CD4-positive, CD25-positive, alpha-beta regulatory T cell (primary cell): ENCODE measurements around the gene MS4A14. TPM values are rescaled to one million over a fixed set of nuclear protein-coding genes. Genes with fewer than 3 reads are reported as not detected.
A peak's percentile ranks its signal among the peaks of the same experiment; 100 is the strongest.
"Not testable (repeated sequence)": the region's sequence is repeated elsewhere in the genome, so short reads cannot be mapped to it uniquely, and the experiment has no call there.

Experiments
- ATAC-seq, 2 donors: fragments of 150-1000 bp; cut with Tn5 transposase; one replicate each; pipeline ENCODE4 v1.10.0; 2021; ENCODE audit warnings: low read depth in 2 of 2, moderate number of reproducible peaks in 2 of 2, moderate library complexity in 1 of 2
- DNase-seq, 3 donors: peaks; one replicate each; pipeline versions ENCODE4 v3.0.0 to v3.0.0-alpha.2; 2012 to 2022; ENCODE audit warnings: mixed read lengths in 1 of 3
- H3K27ac ChIP-seq: one replicate; pipeline ENCODE4 v1.7.0; 2013; ENCODE audit warnings: mild to moderate bottlenecking, low read length; ENCODE audit not compliant: insufficient read depth, poor library complexity, severe bottlenecking
- H3K27me3 ChIP-seq: one replicate; pipeline ENCODE4 v1.7.0; 2013; ENCODE audit warnings: low read length; ENCODE audit not compliant: control insufficient read depth, insufficient read depth
- H3K36me3 ChIP-seq: one replicate; pipeline ENCODE4 v1.7.0; 2013; ENCODE audit warnings: mild to moderate bottlenecking, low read length, moderate library complexity; ENCODE audit not compliant: control insufficient read depth, insufficient read depth
- H3K4me1 ChIP-seq: 2 replicates; pipeline ENCODE4 v1.7.0; 2013; ENCODE audit warnings: mild to moderate bottlenecking, low read length; ENCODE audit not compliant: insufficient read depth, control insufficient read depth, poor library complexity, severe bottlenecking
- H3K4me3 ChIP-seq: one replicate; pipeline ENCODE4 v1.7.0; 2013; ENCODE audit warnings: low read depth, mild to moderate bottlenecking, low read length, moderate library complexity
- H3K9me3 ChIP-seq, 2 experiments: 1 replicate in 1 of 2; 2 replicates in 1 of 2; pipeline ENCODE4 v1.7.0; 2013; ENCODE audit warnings: low read length in 2 of 2, mild to moderate bottlenecking in 1 of 2, moderate library complexity in 1 of 2; ENCODE audit not compliant: control insufficient read depth in 2 of 2
- H3K27ac Mint-ChIP-seq, 3 donors: one replicate each; pipeline ENCODE4 v1.8.0; 2020 to 2022; ENCODE audit warnings: mild to moderate bottlenecking in 3 of 3, mixed read lengths in 3 of 3, moderate library complexity in 2 of 3
- H3K27me3 Mint-ChIP-seq: one replicate; pipeline ENCODE4 v1.8.0; 2022; ENCODE audit warnings: mild to moderate bottlenecking, mixed read lengths
- H3K36me3 Mint-ChIP-seq: one replicate; pipeline ENCODE4 v1.8.0; 2020; ENCODE audit warnings: mixed read lengths
- H3K4me1 Mint-ChIP-seq, 4 donors: one replicate each; pipeline ENCODE4 v1.8.0; 2020 to 2022; ENCODE audit warnings: mixed read lengths in 4 of 4, mild to moderate bottlenecking in 1 of 4
- H3K4me3 Mint-ChIP-seq, 4 donors: one replicate each; pipeline ENCODE4 v1.8.0; 2020 to 2022; ENCODE audit warnings: mild to moderate bottlenecking in 4 of 4, mixed read lengths in 4 of 4, moderate library complexity in 3 of 4
- H3K9me3 Mint-ChIP-seq, 7 donors: one replicate each; pipeline ENCODE4 v1.8.0; 2020 to 2022; ENCODE audit warnings: mixed read lengths in 7 of 7, mild to moderate bottlenecking in 3 of 7, moderate library complexity in 2 of 7
- polyA plus RNA-seq, 4 donors: library from polyadenylated mRNA; unstranded; fragments of 300-500 nt; fragmentation: Illumina TruSeq; gene quantifications; one replicate each; pipeline ENCODE4 v1.2.3, GENCODE V29; 2021
- total RNA-seq: library from RNA; stranded (reverse); gene quantifications from one replicate; pipeline ENCODE4 v1.2.3, GENCODE V29; 2022

MS4A14 gene
- total and polyA plus RNA-seq, 5 donors from 2014 or later: not detected

GRCh38 chr11:60429272-60429671 is 33.0 kb downstream of the MS4A14 start, which contains the start of gene MS4A5:
Gene MS4A5 (plus strand): TSS chr11:60429572. CDS start chr11:60429675, 103 bp downstream.
- Mint-ChIP-seq H3K27ac (no peak within 1 kb of the TSS), H3K9me3 (no peaks in the 10 kb centered on the region), H3K27me3 (peaks cover 27% of the 10 kb centered on the region), H3K4me1 (peaks cover 0 to 4% (median 0%) of the 10 kb centered on the region in 4 donors), H3K36me3 (no peaks in the 10 kb centered on the region), H3K4me3 (no peak within 1 kb of the TSS)
- H3K27ac ChIP-seq: no peak within 1 kb of the TSS
- H3K4me3 ChIP-seq: no peak within 1 kb of the TSS
- no peaks in the 10 kb centered on the region for H3K9me3 ChIP-seq
- H3K27me3 ChIP-seq: peaks cover 14% of the 10 kb centered on the region
- ATAC-seq (no peak), DNase-seq (no peak)
- H3K4me1 ChIP-seq: no peaks in the 10 kb centered on the region
- H3K36me3 ChIP-seq: no peaks in the 10 kb centered on the region

GRCh38 chr11:60431251-60431650 is 35.0 kb downstream of the MS4A14 start:
- Mint-ChIP-seq H3K4me3 (no peak overlapping the region), H3K36me3 (no peaks in the 10 kb centered on the region), H3K27ac (no peak overlapping the region), H3K9me3 (no peaks in the 10 kb centered on the region), H3K27me3 (peaks cover 12% of the 10 kb centered on the region), H3K4me1 (peaks cover 0 to 4% (median 0%) of the 10 kb centered on the region in 4 donors)
- DNase-seq: no peak
- Histone ChIP-seq H3K27ac (no peak overlapping the region), H3K36me3 (no peaks in the 10 kb centered on the region), H3K27me3 (peaks cover 13% of the 10 kb centered on the region), H3K4me1 (no peaks in the 10 kb centered on the region), H3K9me3 (no peaks in the 10 kb centered on the region), H3K4me3 (no peak overlapping the region)
- ATAC-seq: no peak

GRCh38 chr11:60433401-60433800 is 37.1 kb downstream of the MS4A14 start:
- no peak for DNase-seq
- Mint-ChIP-seq H3K27me3 (peaks cover 12% of the 10 kb centered on the region), H3K4me1 (peaks cover 0 to 4% (median 0%) of the 10 kb centered on the region in 4 donors), H3K36me3 (no peaks in the 10 kb centered on the region), H3K9me3 (no peaks in the 10 kb centered on the region), H3K4me3 (no peak overlapping the region), H3K27ac (no peak overlapping the region)
- no peak for ATAC-seq
- H3K9me3 ChIP-seq: no peaks in the 10 kb centered on the region
- H3K27me3 ChIP-seq: peaks cover 9% of the 10 kb centered on the region
- no peaks in the 10 kb centered on the region for H3K4me1 ChIP-seq
- no peak overlapping the region for H3K4me3 ChIP-seq
- no peaks in the 10 kb centered on the region for H3K36me3 ChIP-seq
- H3K27ac ChIP-seq: no peak overlapping the region

GRCh38 chr11:60447070-60447469 is 50.8 kb downstream of the MS4A14 start:
- Mint-ChIP-seq H3K27ac (peak overlapping the region in 1 of 3 donors; percentile 92), H3K27me3 (no peaks in the 10 kb centered on the region), H3K9me3 (peaks cover 0 to 2% (median 0%) of the 10 kb centered on the region in 7 donors), H3K4me3 (peak overlapping the region; percentile 88 to 90 (median 88)), H3K4me1 (peaks cover 5 to 19% (median 16%) of the 10 kb centered on the region in 4 donors), H3K36me3 (no peaks in the 10 kb centered on the region)
- Histone ChIP-seq H3K36me3 (no peaks in the 10 kb centered on the region), H3K9me3 (no peaks in the 10 kb centered on the region), H3K4me1 (no peaks in the 10 kb centered on the region), H3K27ac (no peak overlapping the region), H3K27me3 (no peaks in the 10 kb centered on the region), H3K4me3 (peak overlapping the region; percentile 86)
- no peak for DNase-seq
- no peak for ATAC-seq

GRCh38 chr11:60447846-60448245 is 51.6 kb downstream of the MS4A14 start:
- Histone ChIP-seq H3K9me3 (no peaks in the 10 kb centered on the region), H3K36me3 (no peaks in the 10 kb centered on the region), H3K4me3 (no peak overlapping the region), H3K4me1 (no peaks in the 10 kb centered on the region), H3K27me3 (no peaks in the 10 kb centered on the region), H3K27ac (no peak overlapping the region)
- Mint-ChIP-seq H3K36me3 (no peaks in the 10 kb centered on the region), H3K9me3 (peaks cover 0 to 2% (median 0%) of the 10 kb centered on the region in 7 donors), H3K27ac (peak overlapping the region in 1 of 3 donors; percentile 1), H3K4me1 (peaks cover 5 to 19% (median 16%) of the 10 kb centered on the region in 4 donors), H3K4me3 (no peak overlapping the region), H3K27me3 (no peaks in the 10 kb centered on the region)
- no peak for DNase-seq
- no peak for ATAC-seq

GRCh38 chr11:60451185-60451584 is 54.9 kb downstream of the MS4A14 start:
- H3K36me3 Mint-ChIP-seq, H3K36me3 ChIP-seq, ATAC-seq, H3K4me1 ChIP-seq, H3K9me3 ChIP-seq, H3K27me3 Mint-ChIP-seq, H3K9me3 Mint-ChIP-seq, H3K27ac ChIP-seq, DNase-seq, H3K4me3 ChIP-seq, H3K4me3 Mint-ChIP-seq, H3K27me3 ChIP-seq, H3K27ac Mint-ChIP-seq: not testable (repeated sequence)
- H3K4me1 Mint-ChIP-seq: peaks cover 5 to 22% (median 8%) of the 10 kb centered on the region in 4 donors

GRCh38 chr11:60454212-60454611 is 58.0 kb downstream of the MS4A14 start:
- H3K4me1 Mint-ChIP-seq: peaks cover 0 to 18% (median 1%) of the 10 kb centered on the region in 4 donors
- ATAC-seq: no peak

GRCh38 chr11:60455531-60456042 is 59.3 kb downstream of the MS4A14 start, which contains the start of gene MS4A1:
Gene MS4A1 (plus strand): TSS chr11:60455847. CDS start chr11:60462375, 6,528 bp downstream.
- Histone ChIP-seq H3K4me3 (no peak within 1 kb of the TSS), H3K4me1 (no peaks in the 10 kb centered on the region), H3K27ac (no peak within 1 kb of the TSS), H3K9me3 (no peaks in the 10 kb centered on the region), H3K36me3 (no peaks in the 10 kb centered on the region), H3K27me3 (peaks cover 5% of the 10 kb centered on the region)
- peaks cover 18% of the 10 kb centered on the region for H3K27me3 Mint-ChIP-seq
- H3K4me3 Mint-ChIP-seq: peak within 1 kb of the TSS in 1 of 4 donors; percentile 52
- peak in 1 of 3 donors; percentile 5 for DNase-seq
- peaks cover 0 to 18% (median 1%) of the 10 kb centered on the region in 4 donors for H3K4me1 Mint-ChIP-seq
- peak; percentile 45 to 70 for ATAC-seq
- H3K9me3 Mint-ChIP-seq: peaks cover 0 to 5% (median 0%) of the 10 kb centered on the region in 7 donors
- peak within 1 kb of the TSS in 1 of 3 donors; percentile 54 for H3K27ac Mint-ChIP-seq
- H3K36me3 Mint-ChIP-seq: no peaks in the 10 kb centered on the region

More at GRCh38 chr11:60454212-60454611, 58.0 kb downstream of the MS4A14 start:
- Histone ChIP-seq H3K9me3 (no peaks in the 10 kb centered on the region), H3K36me3 (no peaks in the 10 kb centered on the region), H3K27me3 (peaks cover 5% of the 10 kb centered on the region), H3K4me3 (no peak overlapping the region), H3K4me1 (no peaks in the 10 kb centered on the region), H3K27ac (no peak overlapping the region)
- Mint-ChIP-seq H3K27me3 (peaks cover 17% of the 10 kb centered on the region), H3K27ac (no peak overlapping the region), H3K4me3 (no peak overlapping the region), H3K36me3 (no peaks in the 10 kb centered on the region), H3K9me3 (peaks cover 0 to 7% (median 0%) of the 10 kb centered on the region in 7 donors)
- DNase-seq: no peak
